HG03565 (cell line): ENCODE results near the gene GAS2L1.

ENCODE experiments used
- ATAC-seq: cut with Tn5 transposase; IDR thresholded peaks from one replicate; pipeline ENCODE4 v1.9.1; 2021; ENCODE audit warnings: mild to moderate bottlenecking, moderate library complexity; ENCODE audit not compliant: unreplicated experiment

GAS2L1 gene

DNA sequence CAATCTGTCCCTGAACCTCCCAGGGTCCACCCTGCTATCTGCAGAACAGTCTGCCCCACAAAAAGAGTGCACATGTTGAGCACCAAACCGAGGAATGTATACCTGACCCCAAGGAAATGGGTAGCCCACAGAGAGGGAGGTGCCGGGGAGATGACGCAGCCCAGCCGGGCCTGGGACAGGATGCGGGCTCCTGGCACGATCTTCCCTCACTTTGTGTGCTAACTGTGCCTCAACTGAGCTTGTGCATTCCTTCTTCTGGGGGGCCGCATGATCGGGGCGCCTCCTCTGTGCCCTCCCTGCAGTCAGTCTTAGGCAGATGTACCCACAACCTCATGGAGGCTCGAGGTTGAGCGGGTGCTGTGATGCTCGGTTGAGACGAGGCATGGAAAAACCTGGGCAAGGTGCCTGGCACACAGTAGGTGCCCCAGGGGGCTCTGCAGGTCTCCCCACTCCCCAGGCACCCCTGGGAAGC lies 2.4 kb downstream of the GAS2L1 start:
- ATAC-seq: no peak

GRCh38 chr22:29309332-29310064 lies 3.0 kb downstream of the GAS2L1 start:
- no peak for ATAC-seq

DNA sequence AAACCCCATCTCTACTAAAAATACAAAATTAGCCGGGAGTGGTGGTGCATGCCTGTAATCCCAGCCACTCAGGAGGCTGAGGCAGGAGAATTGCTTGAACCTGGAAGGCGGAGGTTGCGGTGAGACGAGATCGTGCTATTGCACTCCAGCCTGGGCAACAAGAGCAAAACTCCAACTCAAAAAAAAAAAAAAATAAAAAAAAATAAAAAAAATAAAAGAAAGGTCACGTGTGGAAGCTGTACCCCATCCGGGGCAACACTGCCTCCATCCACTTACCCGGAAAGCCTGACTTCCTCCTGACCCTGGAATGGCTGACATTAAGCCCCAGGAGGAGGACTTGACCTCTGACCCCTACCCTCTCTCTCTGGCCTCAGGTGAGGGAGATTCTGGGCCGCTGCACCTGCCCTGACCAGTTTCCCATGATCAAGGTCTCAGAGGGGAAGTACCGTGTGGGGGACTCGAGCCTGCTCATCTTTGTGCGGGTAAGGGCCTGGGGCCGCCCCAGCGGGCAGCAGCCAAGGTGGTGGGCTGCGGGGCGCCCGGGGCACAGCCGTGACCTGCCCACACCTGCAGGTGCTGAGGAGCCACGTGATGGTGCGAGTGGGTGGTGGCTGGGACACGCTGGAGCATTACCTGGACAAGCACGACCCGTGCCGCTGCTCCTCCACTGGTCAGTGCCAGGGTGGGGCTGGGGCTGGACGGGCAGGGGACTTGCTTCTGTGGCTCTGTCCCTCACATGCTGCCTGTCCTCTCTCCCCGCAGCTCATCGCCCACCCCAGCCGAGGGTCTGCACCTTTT lies 3.8 kb downstream of the GAS2L1 start:
- ATAC-seq: no peak

DNA sequence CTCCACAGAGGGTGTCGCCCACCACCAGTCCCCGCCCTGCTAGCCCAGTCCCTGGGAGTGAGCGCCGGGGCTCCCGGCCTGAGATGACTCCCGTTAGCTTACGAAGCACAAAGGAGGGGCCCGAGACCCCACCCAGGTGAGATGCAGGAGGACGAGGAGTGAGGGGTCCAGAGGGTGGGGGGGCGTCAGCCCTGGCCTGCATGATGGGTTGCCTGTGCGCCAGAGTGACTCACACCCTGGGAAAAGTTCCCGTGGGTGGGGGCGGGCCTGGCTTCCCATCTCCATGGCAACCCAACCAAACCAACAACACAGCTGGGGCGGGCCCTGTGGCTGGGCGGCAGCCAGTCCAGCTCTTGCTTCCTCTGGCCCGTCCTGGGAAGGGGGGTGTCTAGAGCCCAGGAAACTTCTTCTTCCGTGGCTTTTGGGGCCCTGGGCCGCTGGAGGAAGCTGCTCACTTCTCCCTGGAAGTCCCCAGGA lies 4.5 kb downstream of the GAS2L1 start:
- ATAC-seq: no peak

DNA sequence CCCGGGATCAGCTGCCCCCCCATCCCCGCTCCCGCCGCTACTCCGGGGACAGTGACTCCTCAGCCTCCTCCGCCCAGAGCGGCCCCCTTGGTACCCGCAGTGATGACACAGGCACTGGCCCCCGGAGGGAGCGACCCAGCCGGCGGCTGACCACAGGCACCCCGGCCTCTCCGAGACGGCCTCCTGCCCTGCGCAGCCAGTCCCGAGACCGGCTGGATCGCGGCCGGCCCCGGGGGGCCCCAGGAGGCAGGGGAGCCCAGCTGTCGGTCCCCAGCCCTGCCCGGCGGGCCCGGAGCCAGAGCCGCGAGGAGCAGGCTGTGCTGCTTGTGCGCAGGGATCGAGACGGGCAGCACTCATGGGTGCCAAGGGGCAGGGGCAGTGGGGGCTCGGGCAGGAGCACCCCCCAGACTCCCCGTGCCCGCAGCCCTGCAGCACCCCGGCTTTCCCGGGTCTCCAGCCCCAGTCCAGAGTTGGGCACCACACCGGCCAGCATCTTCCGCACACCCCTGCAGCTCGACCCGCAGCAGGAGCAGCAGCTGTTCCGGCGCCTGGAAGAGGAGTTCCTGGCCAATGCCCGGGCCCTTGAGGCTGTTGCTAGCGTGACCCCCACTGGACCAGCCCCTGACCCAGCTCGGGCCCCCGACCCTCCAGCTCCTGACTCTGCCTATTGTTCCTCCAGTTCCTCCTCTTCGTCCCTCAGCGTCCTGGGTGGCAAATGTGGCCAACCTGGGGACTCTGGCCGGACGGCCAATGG lies 5.2 kb downstream of the GAS2L1 start:
- ATAC-seq: no peak

DNA sequence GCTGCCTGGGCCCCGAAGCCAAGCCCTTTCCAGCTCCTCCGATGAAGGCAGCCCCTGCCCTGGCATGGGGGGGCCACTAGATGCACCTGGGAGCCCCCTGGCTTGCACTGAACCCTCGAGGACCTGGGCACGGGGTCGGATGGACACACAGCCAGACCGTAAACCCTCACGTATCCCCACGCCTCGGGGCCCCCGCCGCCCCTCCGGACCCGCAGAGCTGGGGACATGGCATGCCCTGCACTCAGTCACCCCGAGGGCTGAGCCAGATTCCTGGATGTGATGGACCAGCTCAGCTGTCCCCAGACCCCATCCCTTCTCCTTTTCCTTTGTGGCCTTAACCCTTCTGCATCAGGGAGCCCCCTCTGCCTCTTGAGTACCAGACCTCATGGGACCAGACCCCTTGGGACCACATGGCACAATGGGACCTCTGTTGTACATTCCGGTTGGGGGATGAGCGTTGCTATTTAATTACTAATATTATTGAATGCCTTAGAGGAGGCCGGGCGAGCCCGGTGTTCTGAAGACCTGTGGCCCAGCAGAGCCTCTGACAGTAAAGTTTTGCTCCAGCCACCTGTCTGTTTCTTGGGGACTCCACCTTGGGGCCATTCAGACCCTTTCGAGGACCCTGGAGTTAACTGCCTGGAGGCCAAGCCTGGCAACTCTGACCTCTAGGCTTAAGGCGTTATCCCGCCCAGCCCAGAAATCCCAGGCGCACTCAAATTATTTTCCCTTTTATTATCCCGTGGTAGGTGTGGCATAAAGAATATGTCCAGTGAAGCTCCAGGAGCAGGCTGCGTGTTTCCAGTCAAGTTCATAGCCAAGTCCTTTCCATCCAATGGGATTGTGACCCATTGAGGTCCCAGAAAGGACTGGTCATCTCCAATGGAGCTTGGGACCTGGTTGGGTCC lies 6.0 kb downstream of the GAS2L1 start:
- no peak for ATAC-seq

DNA sequence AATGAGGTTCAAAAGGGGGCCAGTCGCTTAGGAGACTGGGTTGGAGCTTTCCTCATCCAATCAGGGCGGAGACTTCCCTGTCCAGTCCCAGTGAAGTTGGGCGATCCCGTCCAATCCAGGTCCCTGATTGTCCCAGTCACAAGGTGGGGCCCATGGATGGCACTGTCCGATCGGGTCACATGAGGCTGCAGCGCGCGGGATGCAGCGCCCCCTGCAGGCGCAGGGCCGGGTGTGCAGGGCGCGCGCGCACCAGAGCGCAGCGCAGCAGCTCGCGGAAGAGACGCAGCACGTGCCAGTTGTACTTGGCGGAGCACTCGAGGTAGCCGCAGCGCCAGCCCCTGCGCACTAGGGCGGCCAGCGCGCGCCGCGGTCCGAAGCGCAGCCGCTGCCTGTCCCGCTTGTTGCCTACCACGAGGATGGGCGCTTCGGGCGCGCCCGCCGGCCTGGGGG lies 6.7 kb downstream of the GAS2L1 start:
- ATAC-seq: no peak

- no peak for ATAC-seq
Observed at GRCh38 chr22:29313576-29314466, 7.4 kb downstream of the GAS2L1 start.

DNA sequence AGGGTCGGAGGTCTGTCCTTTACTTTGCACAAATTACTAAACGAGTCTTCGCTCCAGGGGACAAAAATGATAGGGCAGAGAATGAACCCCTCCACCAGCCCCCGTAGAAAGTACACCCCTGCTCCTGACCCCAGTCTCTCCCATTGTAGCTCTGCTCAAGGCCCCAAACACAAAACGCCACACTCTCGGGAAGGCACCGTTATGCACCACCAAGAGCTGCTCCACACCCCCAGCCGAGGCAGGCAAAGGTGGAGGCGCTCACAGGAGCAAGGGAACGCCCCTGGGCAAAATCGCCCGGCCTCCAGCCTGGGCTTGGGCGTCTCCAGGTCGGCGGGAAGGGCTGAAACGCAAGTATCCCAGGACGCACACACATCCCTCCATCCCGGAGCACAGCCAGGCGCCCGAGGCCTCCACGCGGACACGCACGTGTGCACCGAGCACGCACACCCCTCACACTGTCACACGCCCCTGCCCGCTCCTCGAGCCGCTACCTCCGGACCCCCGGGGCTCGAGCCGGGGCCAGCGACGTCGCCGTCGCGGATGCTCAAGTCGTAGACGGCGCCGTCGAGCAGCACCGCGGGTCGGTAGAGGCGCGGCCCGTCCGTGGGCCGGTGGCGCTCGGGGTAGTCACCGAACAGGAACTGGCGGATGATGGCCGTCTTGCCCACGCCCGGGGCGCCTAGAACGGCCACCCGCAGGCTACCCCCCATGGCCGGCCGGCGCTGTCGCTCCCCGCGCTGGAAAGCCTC lies 8.3 kb downstream of the GAS2L1 start:
- no peak for ATAC-seq

DNA sequence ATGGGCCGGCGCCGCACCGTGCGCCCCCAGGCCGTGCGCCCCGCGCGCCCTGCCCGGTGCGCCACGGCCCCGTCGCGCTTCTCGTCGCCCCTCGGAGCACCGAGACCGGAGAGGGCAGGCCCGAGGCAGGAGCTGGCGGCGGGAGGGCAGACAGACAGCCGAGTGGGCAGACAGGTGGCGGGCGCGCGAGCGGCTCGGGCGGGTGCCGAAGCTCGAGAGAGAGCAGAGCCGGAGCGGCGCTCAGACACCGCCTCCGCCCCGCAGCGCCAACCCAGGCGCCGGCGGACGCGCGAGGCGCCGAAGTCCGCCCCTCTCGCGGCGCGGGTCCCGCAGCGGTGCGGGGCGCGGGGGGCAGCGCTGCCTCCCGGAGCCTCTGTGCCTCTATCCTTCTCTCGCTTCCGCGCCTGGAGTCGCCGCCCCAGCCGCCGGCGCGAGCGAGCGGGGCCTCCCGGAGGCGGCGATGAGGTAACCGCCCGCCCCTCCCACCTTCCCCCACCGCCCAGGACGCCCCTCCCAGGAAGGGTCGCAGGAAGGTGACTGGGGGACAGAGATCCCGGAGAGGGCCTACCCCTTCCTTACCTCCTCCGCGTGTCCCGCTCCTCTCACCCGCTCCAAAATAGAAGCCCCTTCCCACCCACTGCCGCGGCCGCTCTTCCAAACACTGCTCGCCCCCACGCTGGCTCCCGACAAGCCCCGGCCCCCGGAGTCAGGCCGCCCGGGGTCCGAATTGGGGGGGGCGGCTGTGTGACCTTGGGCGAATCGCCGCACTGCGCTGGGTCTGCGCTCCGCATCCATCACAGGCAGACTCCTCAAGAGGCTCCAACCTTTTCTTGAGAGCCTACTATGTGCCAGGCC lies 9.1 kb downstream of the GAS2L1 start, which contains the start of gene RASL10A:
TSS of gene RASL10A (minus strand) at position 412 of the 855 bp plus-strand sequence. CDS start 451 bp downstream, outside the sequence.
- ATAC-seq: no peak

DNA sequence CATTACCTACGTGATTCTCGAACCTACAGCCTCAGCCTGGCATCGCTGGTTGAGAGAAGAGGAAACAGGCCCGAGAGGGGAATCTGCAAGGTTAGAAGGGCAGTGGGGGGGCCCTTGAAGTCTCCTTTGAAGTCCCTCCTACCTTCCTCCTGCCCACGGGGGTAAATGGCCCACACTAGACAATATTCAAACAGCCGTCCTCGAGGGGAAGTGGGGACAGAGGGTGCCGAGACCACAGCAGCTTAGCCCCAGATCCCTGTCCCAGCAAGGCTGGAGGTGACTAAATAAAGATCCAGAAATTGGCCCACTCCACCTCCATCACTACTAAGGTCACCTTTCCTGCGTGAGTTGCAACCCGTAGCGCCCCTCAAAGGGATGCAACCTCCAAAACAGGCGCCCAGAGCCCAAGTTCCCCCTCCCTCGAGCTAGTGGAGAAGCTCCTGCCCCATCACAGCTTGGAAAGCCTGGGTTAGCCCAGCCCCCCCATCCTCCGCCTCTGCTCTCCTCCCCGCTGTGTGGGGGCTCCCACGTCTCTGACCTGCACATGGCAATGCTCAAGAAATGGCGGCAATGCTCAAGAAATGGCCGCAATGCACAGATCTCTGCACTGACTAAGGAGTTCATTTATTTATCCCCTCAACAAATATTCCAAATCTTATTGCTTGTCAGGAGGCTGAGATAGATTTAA lies 9.8 kb downstream of the GAS2L1 start:
- ATAC-seq: no peak

DNA sequence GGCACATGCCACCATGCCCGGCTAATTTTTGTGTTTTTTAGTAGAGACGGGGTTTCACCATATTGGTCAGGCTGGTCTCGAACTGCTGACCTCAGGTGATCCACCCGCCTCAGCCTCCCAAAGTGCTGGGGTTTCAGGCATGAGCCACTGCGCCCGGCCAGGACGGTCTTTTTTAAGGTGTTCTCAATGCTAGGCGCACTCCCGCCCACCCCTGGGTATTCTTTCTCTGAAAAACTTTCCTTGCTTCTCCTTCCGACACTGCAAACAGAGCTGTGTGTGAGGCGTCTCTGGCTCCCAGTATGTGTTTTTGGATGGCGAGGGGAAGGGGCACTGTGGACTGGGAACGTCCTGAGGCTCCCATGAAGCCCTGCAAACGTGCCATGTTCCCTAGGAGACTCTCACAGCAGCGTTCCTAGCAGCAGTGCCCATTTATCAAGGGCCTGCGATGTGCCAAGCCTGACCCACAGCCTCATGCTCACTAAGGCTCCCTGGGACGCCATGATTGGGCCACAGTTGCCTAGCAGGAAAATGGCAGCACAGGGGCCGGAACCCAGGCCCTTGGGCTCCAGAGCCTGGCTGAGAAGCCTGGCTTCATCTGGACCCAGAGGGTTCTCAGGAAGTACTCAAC lies 11.5 kb downstream of the GAS2L1 start:
- ATAC-seq: no peak

DNA sequence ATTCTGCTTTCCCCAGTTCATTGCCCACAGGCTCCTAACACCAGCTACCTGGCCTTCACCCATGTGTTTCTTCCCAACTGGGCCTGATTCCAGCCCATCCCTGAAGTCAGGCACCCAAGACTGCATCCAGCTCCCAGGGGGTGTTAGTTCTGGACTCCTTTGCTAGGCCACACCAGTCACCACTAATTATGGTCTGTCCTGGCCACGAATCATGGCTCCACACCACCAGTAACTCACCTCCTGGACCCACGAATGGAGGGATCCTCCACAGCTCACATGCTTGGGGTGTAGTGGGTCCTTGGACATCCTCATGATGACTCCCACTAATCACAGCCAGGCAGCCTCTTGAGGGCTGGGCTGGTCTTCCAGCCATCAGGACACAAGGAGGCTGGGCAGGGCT lies 12.6 kb downstream of the GAS2L1 start:
- no peak for ATAC-seq

- no peak for ATAC-seq
Observed at GRCh38 chr22:29320546-29320945, 14.1 kb downstream of the GAS2L1 start.

DNA sequence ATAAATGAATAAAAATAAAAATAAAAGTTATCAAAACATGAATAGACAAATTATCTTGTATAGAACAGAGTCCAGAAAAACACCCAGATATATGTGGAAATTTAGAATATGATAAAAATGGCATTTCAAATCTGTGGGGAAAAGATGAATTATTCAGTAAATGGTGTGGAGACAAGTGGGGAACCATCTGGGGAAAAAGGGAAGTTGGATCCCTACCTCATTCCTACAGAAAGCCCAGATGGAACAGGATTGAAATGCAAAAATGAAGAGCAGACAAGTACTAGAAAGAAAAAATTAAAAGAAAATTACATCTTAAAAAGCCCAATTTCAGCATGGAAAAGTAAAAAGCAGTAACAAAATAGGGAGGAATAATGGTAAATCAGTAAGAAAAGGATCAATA lies 17.2 kb downstream of the GAS2L1 start:
- no peak for ATAC-seq

DNA sequence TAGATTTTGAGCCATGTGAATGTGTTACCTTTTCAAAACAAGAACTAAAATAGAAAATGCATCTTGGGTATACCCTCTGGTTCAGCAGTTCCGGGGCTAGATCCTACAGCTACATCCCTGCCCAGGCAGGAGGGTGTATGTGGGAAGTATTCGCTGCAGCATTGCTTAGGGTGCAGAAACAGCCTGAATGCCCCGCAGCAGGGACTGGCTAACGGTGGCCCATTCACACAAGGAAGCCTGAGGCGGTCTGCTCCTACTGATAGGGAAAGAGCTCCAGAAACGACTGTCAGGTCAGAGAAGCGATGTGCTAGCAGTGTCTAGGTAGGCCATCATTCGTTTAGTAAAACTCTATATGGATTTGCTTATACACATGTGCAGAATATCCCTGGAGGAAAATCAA lies 18.9 kb downstream of the GAS2L1 start:
- no peak for ATAC-seq
